ENCODE results near the gene EMP1.

DNA sequence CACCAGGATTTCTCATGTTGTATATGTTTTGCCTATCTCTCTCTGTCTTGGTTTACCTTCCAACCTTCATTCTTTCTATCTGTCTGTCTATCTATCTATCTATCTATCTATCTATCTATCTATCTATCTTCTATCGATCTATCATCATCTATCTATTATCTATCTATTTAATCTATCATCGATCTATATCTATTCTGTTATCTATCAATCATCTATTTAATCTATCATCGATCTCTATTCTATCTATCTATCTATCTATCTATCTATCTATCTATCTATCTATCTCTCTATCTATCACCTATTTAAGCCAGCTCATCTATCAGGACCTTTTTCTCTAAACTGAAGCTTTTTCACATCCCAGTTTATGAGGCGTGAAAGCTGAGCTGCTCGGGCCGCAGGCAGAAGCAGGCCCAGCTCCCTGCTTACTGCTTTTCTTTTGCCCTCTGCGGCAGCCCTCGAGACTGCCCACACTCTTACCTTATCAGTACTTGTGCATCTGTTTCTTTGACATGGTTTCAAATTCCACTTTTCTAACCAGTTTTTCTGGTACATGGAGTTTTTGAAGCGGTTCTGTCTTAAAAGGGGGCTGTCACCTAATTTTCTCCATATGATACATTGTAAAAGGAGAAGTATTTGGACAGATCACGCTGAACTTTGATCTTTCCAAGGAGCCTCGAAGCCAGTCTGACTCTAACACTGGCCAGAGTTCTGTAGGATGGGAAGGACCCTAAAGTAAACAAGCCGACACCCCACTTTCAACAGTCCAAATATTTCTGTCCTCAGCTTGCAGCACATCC, 48.6 kb upstream of the EMP1 start:
- TF ChIP-seq EZH2 (IDR thresholded peaks at IDR 0.05; ENCODE audit: borderline replicate concordance): no peak
- TF ChIP-seq, protein P1, sequence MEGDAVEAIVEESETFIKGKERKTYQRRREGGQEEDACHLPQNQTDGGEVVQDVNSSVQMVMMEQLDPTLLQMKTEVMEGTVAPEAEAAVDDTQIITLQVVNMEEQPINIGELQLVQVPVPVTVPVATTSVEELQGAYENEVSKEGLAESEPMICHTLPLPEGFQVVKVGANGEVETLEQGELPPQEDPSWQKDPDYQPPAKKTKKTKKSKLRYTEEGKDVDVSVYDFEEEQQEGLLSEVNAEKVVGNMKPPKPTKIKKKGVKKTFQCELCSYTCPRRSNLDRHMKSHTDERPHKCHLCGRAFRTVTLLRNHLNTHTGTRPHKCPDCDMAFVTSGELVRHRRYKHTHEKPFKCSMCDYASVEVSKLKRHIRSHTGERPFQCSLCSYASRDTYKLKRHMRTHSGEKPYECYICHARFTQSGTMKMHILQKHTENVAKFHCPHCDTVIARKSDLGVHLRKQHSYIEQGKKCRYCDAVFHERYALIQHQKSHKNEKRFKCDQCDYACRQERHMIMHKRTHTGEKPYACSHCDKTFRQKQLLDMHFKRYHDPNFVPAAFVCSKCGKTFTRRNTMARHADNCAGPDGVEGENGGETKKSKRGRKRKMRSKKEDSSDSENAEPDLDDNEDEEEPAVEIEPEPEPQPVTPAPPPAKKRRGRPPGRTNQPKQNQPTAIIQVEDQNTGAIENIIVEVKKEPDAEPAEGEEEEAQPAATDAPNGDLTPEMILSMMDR (IDR thresholded peaks at IDR 0.05; ENCODE audit: poor library complexity): no peak
